Neural progenitor cell (in vitro differentiated cells): ENCODE measurements around the gene GP2. TPM values are rescaled to one million over a fixed set of nuclear protein-coding genes. Genes with fewer than 3 reads are reported as not detected.

Source experiments
- DNase-seq: peaks from one replicate; pipeline ENCODE4 v3.0.0-alpha.2; 2016; ENCODE audit warnings: low spot score
- H2AFZ ChIP-seq: fragments of 200-600 bp; sonication (generic); replicated peaks from 2 replicates; pipeline ENCODE4 v1.6.1; 2016; ENCODE audit warnings: antibody characterized with exemption
- H3F3A ChIP-seq: fragments of 200-600 bp; sonication (generic); 2 replicates; pipeline ENCODE4 v1.6.1; 2016; ENCODE audit warnings: antibody characterized with exemption, low read depth
- H3K27ac ChIP-seq: fragments of 200-600 bp; sonication (generic); 2 replicates; pipeline ENCODE4 v1.5.1; 2016; ENCODE audit warnings: mild to moderate bottlenecking
- H3K27me3 ChIP-seq: fragments of 200-600 bp; sonication (generic); 2 replicates; pipeline ENCODE4 v1.6.1; 2016; ENCODE audit warnings: mild to moderate bottlenecking, moderate library complexity
- H3K36me3 ChIP-seq: fragments of 200-600 bp; sonication (generic); 2 replicates; pipeline ENCODE4 v1.5.1; 2016
- H3K4me1 ChIP-seq: fragments of 200-600 bp; sonication (generic); 2 replicates; pipeline ENCODE4 v1.6.1; 2016; ENCODE audit warnings: mixed run types
- H3K4me2 ChIP-seq: fragments of 200-600 bp; sonication (generic); 2 replicates; pipeline ENCODE4 v1.6.1; 2016
- H3K4me3 ChIP-seq: fragments of 200-600 bp; sonication (generic); 2 replicates; pipeline ENCODE4 v1.5.1; 2016
- H3K79me2 ChIP-seq: fragments of 200-600 bp; sonication (generic); 2 replicates; pipeline ENCODE4 v1.6.1; 2016; ENCODE audit warnings: low read depth
- H3K9ac ChIP-seq: fragments of 200-600 bp; sonication (generic); 2 replicates; pipeline ENCODE4 v1.6.1; 2016
- H3K9me3 ChIP-seq: fragments of 200-600 bp; sonication (generic); 2 replicates; pipeline ENCODE4 v1.5.1; 2016; ENCODE audit warnings: low read depth
- H4K20me1 ChIP-seq: fragments of 200-600 bp; sonication (generic); 2 replicates; pipeline ENCODE4 v1.6.1; 2016; ENCODE audit warnings: low read depth
- H3K27ac Mint-ChIP-seq: 3 replicates; pipeline ENCODE4 v1.8.0; 2021; ENCODE audit warnings: mixed read lengths
- H3K27me3 Mint-ChIP-seq: 2 replicates; pipeline ENCODE4 v1.8.0; 2022; ENCODE audit warnings: low read depth, mild to moderate bottlenecking, inconsistent platforms, moderate library complexity, mixed read lengths; ENCODE audit not compliant: insufficient read depth
- H3K36me3 Mint-ChIP-seq: 3 replicates; pipeline ENCODE4 v1.8.0; 2021; ENCODE audit warnings: mixed read lengths
- H3K4me1 Mint-ChIP-seq: 3 replicates; pipeline ENCODE4 v1.8.0; 2021; ENCODE audit warnings: mixed read lengths
- H3K4me3 Mint-ChIP-seq: 3 replicates; pipeline ENCODE4 v1.8.0; 2021; ENCODE audit warnings: mild to moderate bottlenecking, moderate library complexity, mixed read lengths
- H3K9me3 Mint-ChIP-seq: 3 replicates; pipeline ENCODE4 v1.8.0; 2020; ENCODE audit warnings: mixed read lengths
- EZH2 ChIP-seq: fragments of 200-600 bp; sonication (generic); IDR thresholded peaks from 2 replicates; pipeline ENCODE4 v1.6.1; 2017; ENCODE audit warnings: antibody characterized with exemption, mild to moderate bottlenecking, moderate library complexity
- EZH2phosphoT487 ChIP-seq: fragments of 200-600 bp; sonication (generic); IDR thresholded peaks from 2 replicates; pipeline ENCODE4 v1.6.1; 2017; ENCODE audit warnings: antibody characterized with exemption
- total RNA-seq: library from RNA; depleted of rRNA; stranded (reverse); fragments of >200 nt; gene quantifications from 2 replicates; pipeline ENCODE4 v1.2.3, GENCODE V29; 2015; ENCODE audit warnings: low replicate concordance
- TF ChIP-seq, protein P1 (sequence below): fragments of 200-600 bp; sonication (generic); IDR thresholded peaks from 2 replicates; pipeline ENCODE4 v1.5.1; 2017; ENCODE audit warnings: antibody characterized with exemption, mild to moderate bottlenecking

The GP2 gene
- total RNA-seq, 1 donor from 2014 or later = not detected

DNA sequence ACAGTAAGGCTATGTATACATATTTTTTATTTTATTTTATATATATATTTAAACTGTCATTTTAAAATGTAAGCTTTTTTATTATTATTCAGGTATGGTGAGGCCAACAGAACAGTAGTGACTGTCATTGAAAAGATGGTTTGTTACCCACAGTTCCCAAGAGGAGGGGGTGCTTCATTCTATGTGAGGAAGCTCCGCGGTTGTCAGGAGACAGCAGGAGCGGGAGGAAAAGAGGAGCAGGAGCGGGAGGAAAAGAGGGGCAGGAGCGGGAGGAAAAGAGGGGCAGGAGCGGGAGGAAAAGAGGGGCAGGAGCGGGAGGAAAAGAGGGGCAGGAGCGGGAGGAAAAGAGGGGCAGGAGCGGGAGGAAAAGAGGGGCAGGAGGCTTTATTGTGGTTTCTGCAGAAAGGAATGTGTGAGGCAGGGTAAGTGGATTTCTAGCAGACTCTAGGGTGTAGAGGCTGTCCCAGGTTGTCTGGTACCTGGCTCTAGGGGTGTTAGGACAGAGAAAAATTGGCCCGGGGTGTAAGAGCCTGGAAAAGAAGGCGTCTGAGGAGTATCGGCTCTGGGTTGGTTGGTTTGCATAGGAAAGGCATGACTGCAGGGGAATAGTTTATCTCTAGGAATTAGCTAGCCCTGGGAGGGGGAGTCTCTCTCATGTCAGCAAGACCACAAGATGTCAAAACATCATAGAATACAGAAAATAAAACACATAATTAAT is 64.0 kb downstream of the GP2 start:
- Histone ChIP-seq H3K4me1 (peaks cover 4% of the 10 kb centered on the region), H3K4me2 (no peak overlapping the region), H3F3A (no peaks in the 10 kb centered on the region), H2AFZ (no peak overlapping the region), H3K36me3 (no peaks in the 10 kb centered on the region), H3K27me3 (no peaks in the 10 kb centered on the region), H3K9ac (no peak overlapping the region), H3K4me3 (no peak overlapping the region), H3K9me3 (peaks cover 6% of the 10 kb centered on the region), H3K27ac (no peak overlapping the region), H4K20me1 (no peaks in the 10 kb centered on the region), H3K79me2 (no peaks in the 10 kb centered on the region)
- TF ChIP-seq, protein P1, sequence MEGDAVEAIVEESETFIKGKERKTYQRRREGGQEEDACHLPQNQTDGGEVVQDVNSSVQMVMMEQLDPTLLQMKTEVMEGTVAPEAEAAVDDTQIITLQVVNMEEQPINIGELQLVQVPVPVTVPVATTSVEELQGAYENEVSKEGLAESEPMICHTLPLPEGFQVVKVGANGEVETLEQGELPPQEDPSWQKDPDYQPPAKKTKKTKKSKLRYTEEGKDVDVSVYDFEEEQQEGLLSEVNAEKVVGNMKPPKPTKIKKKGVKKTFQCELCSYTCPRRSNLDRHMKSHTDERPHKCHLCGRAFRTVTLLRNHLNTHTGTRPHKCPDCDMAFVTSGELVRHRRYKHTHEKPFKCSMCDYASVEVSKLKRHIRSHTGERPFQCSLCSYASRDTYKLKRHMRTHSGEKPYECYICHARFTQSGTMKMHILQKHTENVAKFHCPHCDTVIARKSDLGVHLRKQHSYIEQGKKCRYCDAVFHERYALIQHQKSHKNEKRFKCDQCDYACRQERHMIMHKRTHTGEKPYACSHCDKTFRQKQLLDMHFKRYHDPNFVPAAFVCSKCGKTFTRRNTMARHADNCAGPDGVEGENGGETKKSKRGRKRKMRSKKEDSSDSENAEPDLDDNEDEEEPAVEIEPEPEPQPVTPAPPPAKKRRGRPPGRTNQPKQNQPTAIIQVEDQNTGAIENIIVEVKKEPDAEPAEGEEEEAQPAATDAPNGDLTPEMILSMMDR = no peak
- TF ChIP-seq EZH2 (no peak), EZH2phosphoT487 (no peak)
- Mint-ChIP-seq H3K9me3 (no peaks in the 10 kb centered on the region), H3K4me3 (no peak overlapping the region), H3K27ac (no peak overlapping the region), H3K27me3 (no peaks in the 10 kb centered on the region), H3K4me1 (peaks cover 3% of the 10 kb centered on the region), H3K36me3 (no peaks in the 10 kb centered on the region)
- DNase-seq = no peak

DNA sequence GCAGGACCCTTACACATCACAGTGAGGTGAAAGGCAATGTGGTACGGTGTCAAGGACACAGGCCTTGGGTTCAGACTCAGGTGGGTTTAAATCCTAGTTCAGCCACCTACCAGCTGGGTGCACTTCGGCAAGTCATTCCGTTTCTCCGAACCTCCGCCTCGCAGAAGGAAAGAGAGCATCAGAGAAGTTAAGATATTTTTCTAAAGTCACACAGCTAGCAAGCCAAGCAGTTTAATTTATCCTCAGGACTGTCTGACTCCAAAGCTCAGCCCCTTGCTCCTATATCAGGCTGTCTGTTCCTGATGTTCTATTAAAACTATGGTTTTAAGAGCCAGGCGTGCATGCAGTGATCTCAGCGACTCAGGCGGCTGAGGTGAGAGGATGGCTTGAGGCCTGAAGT is 65.1 kb downstream of the GP2 start:
- Mint-ChIP-seq H3K4me3 (no peak overlapping the region), H3K27me3 (no peaks in the 10 kb centered on the region), H3K27ac (no peak overlapping the region), H3K36me3 (no peaks in the 10 kb centered on the region), H3K9me3 (no peaks in the 10 kb centered on the region), H3K4me1 (peaks cover 3% of the 10 kb centered on the region)
- H3K4me2 ChIP-seq = no peak overlapping the region
- no peak overlapping the region for H3K4me3 ChIP-seq
- TF ChIP-seq, protein P1 = no peak
- TF ChIP-seq EZH2 (no peak), EZH2phosphoT487 (no peak)
- H2AFZ ChIP-seq = no peak overlapping the region
- H3F3A ChIP-seq = no peaks in the 10 kb centered on the region
- no peak overlapping the region for H3K27ac ChIP-seq
- H3K9me3 ChIP-seq = peaks cover 6% of the 10 kb centered on the region
- no peaks in the 10 kb centered on the region for H3K36me3 ChIP-seq
- H3K79me2 ChIP-seq = no peaks in the 10 kb centered on the region
- no peak overlapping the region for H3K9ac ChIP-seq
- H3K27me3 ChIP-seq = no peaks in the 10 kb centered on the region
- no peak for DNase-seq
- H3K4me1 ChIP-seq = peaks cover 4% of the 10 kb centered on the region
- no peaks in the 10 kb centered on the region for H4K20me1 ChIP-seq

DNA sequence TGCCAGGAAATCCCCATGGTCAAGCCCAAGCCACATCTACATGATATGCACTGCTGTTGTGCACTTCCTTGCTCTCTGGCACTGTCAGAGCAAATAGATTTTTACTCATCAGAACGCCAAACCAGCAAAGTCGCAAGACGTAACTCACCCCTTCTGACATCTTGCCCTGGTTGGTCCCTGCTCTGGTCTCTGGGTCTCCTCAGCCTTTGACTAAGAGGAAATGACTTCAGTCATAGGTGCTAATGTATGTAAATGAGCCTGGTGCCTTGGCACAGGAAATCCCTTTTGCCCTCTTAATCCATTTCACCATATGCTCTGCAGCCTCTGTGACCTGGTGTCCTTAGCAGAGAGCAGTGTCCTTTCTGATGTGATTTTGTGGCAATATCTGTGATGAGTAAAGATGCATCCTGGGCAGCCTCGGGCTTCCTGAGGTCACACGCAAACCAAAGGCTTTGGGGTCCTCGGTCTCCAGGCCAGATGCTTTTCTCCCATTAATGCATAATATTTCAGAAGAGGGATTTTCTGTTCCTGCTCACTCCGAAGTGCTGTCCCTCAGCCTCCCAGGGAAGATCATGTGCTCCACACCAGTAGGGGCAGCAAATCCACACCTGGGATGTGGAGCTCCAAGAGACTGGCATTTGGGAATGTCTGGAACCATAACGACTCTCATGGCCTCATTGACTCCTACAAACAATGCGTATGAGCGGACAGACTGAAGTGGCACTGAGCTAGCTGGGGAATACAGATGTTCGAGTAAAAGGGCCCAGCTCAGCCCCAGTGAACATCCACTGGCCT is 66.9 kb downstream of the GP2 start:
- no peaks in the 10 kb centered on the region for H4K20me1 ChIP-seq
- no peaks in the 10 kb centered on the region for H3F3A ChIP-seq
- H3K9me3 Mint-ChIP-seq = no peaks in the 10 kb centered on the region
- peaks cover 6% of the 10 kb centered on the region for H3K9me3 ChIP-seq
- peaks cover 3% of the 10 kb centered on the region for H3K4me1 Mint-ChIP-seq
- H3K27ac Mint-ChIP-seq = no peak overlapping the region
- no peak overlapping the region for H3K4me3 ChIP-seq
- DNase-seq = no peak
- no peak overlapping the region for H3K9ac ChIP-seq
- H2AFZ ChIP-seq = no peak overlapping the region
- no peaks in the 10 kb centered on the region for H3K36me3 Mint-ChIP-seq
- H3K4me2 ChIP-seq = no peak overlapping the region
- H3K27me3 ChIP-seq = no peaks in the 10 kb centered on the region
- no peaks in the 10 kb centered on the region for H3K27me3 Mint-ChIP-seq
- H3K79me2 ChIP-seq = no peaks in the 10 kb centered on the region
- H3K27ac ChIP-seq = no peak overlapping the region
- H3K4me1 ChIP-seq = peaks cover 7% of the 10 kb centered on the region
- H3K4me3 Mint-ChIP-seq = no peak overlapping the region
- H3K36me3 ChIP-seq = no peaks in the 10 kb centered on the region
- no peak for TF ChIP-seq EZH2phosphoT487
- TF ChIP-seq, protein P1 = peak; percentile 17
- TF ChIP-seq EZH2 = no peak

Other genes with a start within 250 kb of the GP2 start
- not detected in 2 replicates for gene UMOD, start 25.2 kb upstream of the GP2 start, total RNA-seq
- gene PDILT, start 77.2 kb upstream of the GP2 start, total RNA-seq = not detected in 2 replicates
- not detected in 2 replicates for gene ACSM5, start 82.0 kb upstream of the GP2 start, total RNA-seq
- gene ACSM2A, start 124.0 kb upstream of the GP2 start, total RNA-seq = not detected in 2 replicates
- not detected in 2 replicates for gene ACSM2B, start 248.9 kb upstream of the GP2 start, total RNA-seq